Left kidney (tissue), 2 donors: Measurements from ENCODE around the gene TUBB3. TPM values are rescaled to one million over a fixed set of nuclear protein-coding genes. Genes with fewer than 3 reads are reported as not detected.
"Not testable (repeated sequence)": the region's sequence is repeated elsewhere in the genome, so short reads cannot be mapped to it uniquely, and the experiment has no call there.

ENCODE experiments used
- DNase-seq: peaks from one replicate; pipeline ENCODE4 v3.0.0-alpha.2; 2013
- polyA plus RNA-seq: library from polyadenylated mRNA; unstranded; fragments of 120-200 nt; gene quantifications from one replicate; pipeline ENCODE4 v1.2.1, GENCODE V29; 2013; ENCODE audit not compliant: insufficient read length

TUBB3 gene
- polyA plus RNA-seq, 1 donor = 8.8 TPM

GRCh38 chr16:89915303-89916232, 7.6 kb upstream of the TUBB3 start:
- DNase-seq = no peak

- DNase-seq = no peak
Observed at GRCh38 chr16:89917773-89918452, 5.2 kb upstream of the TUBB3 start.

GRCh38 chr16:89918453-89919347, 4.4 kb upstream of the TUBB3 start, which contains the start of gene MC1R:
MC1R (plus strand) TSS chr16:89918862; CDS start chr16:89919259, 397 bp downstream.
- no peak for DNase-seq

- DNase-seq = no peak
Observed at GRCh38 chr16:89919535-89920406, 3.4 kb upstream of the TUBB3 start.

- no peak for DNase-seq
Observed at GRCh38 chr16:89920723-89921122, 2.4 kb upstream of the TUBB3 start.

- DNase-seq = no peak
Observed at GRCh38 chr16:89921131-89921701, 1.9 kb upstream of the TUBB3 start.

- DNase-seq = no peak
Observed at GRCh38 chr16:89921702-89922476, 1.3 kb upstream of the TUBB3 start.

- DNase-seq = no peak
Observed at GRCh38 chr16:89922477-89922883, 662 bp upstream of the TUBB3 start.

- DNase-seq = no peak
Observed at GRCh38 chr16:89923640-89924296, 626 bp downstream of the TUBB3 start.

GRCh38 chr16:89924297-89924924, 1.3 kb downstream of the TUBB3 start:
- DNase-seq = peak; percentile 55

- DNase-seq = no peak
Observed at GRCh38 chr16:89924925-89925307, 1.8 kb downstream of the TUBB3 start.

GRCh38 chr16:89925596-89926079, 2.5 kb downstream of the TUBB3 start:
- no peak for DNase-seq

- DNase-seq = no peak
Observed at GRCh38 chr16:89931305-89931896, 8.3 kb downstream of the TUBB3 start.

GRCh38 chr16:89931964-89932363, 8.8 kb downstream of the TUBB3 start:
- no peak for DNase-seq

- not testable (repeated sequence) for DNase-seq
Observed at GRCh38 chr16:89934019-89934418, 10.9 kb downstream of the TUBB3 start.

- DNase-seq = no peak
Observed at GRCh38 chr16:89934611-89935553, 11.7 kb downstream of the TUBB3 start.

GRCh38 chr16:89935620-89936019, 12.5 kb downstream of the TUBB3 start:
- DNase-seq = not testable (repeated sequence)
